Suppressor macrophage treated with lipopolysaccharide for 1 hour (primary cell): ENCODE measurements around the gene PRAMEF10.
"Not testable (repeated sequence)": the region's sequence is repeated elsewhere in the genome, so short reads cannot be mapped to it uniquely, and the experiment has no call there.

ENCODE experiments used
- DNase-seq, 3 donors: peaks; one replicate each; pipeline ENCODE4 v3.0.0-alpha.2; 2020 to 2022

Gene PRAMEF10, protein sequence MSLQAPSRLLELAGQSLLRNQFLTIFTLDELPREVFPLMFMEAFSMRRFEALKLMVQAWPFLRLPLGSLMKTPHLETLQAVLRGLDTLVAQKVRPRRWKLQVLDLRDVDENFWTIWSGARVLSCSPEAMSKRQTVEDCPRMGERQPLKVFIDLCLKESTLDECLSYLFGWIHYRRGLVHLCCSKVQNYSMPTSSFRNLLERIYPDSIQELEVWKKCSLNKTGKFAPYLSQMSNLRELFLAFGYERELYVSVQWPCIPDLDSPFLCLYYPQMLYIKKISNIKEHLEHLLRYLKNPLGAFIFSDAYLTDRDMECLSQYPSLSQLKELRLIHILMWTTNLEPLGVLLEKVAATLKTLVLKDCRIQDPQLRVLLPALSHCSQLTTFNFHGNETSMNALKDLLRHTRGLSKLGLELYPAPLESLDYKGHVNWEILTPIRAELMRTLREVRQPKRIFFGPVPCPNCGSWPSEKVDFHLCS

DNA sequence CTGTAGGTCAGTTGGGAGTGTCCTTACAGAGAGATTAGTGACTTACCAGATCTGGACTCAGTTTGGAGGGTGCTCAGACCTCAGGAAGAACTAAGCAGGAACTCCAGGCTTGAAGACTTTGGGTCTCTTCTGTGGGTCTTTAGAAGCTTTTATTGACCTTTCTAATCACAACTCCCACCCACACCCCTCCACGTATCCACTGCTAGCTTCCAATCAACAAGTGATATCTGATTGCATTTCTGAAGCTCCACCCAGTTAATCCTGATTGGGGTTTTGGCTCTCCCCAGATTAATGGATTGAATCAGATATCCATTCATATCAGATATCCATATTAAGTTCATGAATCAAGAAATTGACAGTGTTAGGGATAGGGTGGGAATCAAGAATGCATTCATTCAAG lies at the start of gene PRAMEF10:
Gene PRAMEF10 (minus strand): TSS at position 101 of the 400 bp plus-strand sequence. CDS start 2,423 bp downstream, outside the sequence.
- not testable (repeated sequence) for DNase-seq

DNA sequence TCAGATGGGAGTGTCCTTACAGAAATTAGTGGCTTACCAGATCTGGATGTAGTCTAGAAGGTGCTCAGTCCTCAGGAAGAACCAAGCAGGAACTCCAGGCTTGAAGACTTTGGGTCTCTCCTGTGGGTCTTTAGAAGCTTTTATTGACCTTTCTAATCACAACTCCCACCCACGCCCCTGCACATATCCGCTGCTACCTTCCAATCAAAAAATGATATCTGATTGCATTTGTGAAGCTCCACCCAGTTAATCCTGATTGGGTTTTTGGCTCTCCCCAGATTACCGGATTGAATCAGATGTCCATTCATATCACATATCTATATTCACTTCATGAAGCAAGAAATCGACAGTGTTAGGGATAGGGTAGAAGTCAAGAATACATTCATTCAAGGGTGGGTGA lies 49.4 kb upstream of the PRAMEF10 start, which contains the start of gene PRAMEF6:
Gene PRAMEF6 (minus strand): TSS at position 101 of the 400 bp plus-strand sequence. CDS start 5,062 bp downstream, outside the sequence.
- not testable (repeated sequence) for DNase-seq

DNA sequence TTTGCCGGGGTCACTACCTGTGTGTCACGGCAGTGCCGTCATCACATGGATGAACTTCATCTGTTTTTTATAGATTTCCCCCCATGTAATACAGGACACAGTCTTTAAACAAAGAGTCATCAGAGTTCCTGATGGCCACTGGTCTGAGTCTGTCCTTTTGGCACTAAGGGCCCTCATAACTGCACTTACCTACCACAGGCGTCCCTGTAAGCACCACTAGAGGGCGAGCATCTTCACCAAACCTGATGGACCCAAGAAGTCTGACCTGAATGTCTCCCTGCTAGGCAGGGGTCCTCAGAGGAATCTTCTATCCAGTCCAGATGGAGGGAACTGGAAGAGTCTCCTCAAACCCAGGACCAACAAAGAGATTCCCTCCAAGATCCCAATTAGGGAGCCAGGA lies 26.3 kb upstream of the PRAMEF10 start:
- not testable (repeated sequence) for DNase-seq

DNA sequence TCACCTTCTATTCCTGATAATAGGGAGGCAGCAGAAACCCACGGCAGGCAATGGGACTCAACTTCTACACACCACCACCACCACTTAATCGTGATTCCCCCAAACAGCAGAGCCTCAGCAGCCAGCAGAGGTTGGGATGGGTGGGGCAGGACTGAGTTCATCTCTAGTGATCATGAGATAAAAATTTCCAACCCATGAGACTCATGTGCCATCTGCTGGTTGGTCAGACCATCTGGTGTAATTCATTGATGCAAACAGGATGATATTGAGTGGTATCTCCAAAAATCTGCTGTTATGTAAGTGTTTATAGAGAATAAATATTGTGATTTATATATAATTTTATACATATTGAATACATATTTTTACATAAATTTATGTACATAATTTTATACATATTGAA lies 23.7 kb upstream of the PRAMEF10 start:
- peak in 2 of 3 donors; percentile 0 to 8 for DNase-seq

DNA sequence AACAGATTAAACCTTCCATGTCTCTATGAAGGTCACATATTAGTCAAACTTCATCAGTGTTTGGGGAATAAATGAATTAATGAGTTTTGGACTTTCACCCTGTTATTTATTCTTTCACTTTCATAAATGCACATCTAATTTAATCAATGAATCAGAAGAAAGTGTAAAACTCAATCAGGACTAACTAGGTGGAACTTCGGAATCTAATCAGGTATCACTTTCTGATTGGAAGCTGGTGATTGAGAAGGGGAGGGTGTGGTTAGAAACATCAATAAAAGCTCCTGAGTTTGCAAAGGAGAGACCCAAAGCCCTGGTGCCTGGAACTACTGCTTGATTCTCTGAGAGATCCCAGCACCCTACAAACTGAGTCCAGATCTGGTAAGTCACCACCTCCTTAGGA lies 18.2 kb upstream of the PRAMEF10 start, which contains the start of gene PRAMEF7:
Gene PRAMEF7 (plus strand): TSS at position 301 of the 400 bp plus-strand sequence. CDS start 1,083 bp downstream, outside the sequence.
- not testable (repeated sequence) for DNase-seq

DNA sequence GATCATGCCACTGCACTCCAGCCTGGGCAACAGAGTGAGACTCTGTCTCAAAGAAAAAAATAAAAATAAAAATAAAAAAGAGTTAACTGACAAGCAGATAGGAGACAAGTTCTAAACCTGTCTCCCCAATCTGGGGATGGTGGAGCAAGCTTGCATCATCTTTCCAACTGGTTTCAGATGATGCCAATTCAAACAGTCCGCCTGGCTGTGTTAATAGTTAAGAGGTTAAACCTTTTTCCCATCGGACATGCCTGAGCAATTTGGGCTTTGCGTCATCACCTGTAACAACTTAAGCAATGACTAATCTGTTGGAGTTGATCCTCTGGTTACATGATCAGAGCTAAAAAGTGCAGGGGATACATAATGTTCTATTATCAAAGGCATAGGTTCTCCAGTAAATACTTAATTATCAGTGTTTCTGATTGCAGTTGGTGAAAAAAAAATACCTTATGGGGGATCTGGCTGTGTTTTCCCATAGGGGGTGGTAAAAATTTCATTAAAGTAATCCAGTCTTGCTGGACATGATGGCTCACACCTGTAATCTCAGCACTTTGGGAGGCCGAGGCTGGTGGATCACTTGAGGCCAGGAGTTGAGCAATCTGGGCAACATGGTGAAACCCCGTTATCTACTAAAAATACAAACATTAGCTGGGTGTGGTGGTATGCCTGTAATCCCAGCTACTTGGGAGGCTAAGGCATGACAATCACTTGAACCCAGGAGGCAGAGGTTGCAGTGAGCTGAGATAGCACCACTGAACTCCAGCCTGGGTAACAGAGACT lies 5.9 kb upstream of the PRAMEF10 start:
- not testable (repeated sequence) for DNase-seq

DNA sequence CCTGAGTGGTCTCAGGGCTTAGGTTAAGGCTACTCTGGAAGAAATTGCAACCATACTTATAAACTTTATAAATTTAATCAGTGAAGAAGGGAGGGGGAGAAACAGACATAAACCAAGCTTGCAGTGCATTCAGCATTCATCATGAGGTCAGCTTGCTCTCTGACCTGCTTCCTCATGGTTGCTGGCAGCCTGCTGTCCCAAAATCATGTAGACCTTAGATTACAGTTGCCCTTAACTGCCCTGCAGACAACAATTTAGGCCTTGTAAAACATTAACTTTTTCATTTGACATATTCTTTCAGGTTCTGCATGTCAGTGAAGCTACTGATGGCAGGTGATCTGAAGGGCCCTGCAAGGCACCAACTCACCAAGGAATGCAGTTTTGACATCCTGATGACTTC lies 1.1 kb upstream of the PRAMEF10 start:
- DNase-seq, result not testable (repeated sequence)

DNA sequence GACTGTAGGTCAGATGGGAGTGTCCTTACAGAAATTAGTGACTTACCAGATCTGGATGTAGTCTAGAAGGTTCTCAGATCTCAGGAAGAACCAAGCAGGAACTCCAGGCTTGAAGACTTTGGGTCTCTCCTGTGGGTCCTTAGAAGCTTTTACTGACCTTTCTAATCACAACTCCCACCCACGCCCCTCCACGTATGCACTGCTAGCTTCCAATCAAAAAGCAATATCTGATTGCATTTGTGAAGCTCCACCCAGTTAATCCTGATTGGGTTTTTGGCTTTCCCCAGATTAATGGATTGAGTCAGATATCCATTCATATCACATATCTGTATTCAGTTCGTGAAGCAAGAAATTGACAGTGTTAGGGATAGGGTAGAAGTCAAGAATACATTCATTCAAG lies 12.0 kb downstream of the PRAMEF10 start, which contains the start of gene PRAMEF4:
Gene PRAMEF4 (minus strand): TSS at position 101 of the 400 bp plus-strand sequence. CDS start 2,807 bp downstream, outside the sequence.
- not testable (repeated sequence) for DNase-seq

DNA sequence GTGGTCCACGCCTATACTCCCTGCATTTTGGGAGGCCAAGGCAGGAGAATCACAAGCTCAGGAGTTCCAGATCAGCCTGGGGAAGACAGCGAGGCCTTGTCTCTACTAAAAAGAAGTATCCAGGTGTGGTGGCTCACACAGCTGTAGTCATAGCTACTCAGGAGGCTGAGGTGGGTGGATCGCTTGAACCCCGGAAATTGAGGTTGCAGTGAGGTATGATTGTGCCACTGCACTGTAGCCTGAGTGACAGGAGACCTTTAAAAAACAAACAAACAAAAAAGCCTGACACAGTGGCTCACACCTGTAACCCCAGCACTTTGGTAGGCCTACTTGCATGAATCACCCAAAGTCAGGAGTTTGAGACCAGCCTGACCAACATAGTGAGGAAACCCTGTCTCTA lies 19.6 kb downstream of the PRAMEF10 start:
- not testable (repeated sequence) for DNase-seq

DNA sequence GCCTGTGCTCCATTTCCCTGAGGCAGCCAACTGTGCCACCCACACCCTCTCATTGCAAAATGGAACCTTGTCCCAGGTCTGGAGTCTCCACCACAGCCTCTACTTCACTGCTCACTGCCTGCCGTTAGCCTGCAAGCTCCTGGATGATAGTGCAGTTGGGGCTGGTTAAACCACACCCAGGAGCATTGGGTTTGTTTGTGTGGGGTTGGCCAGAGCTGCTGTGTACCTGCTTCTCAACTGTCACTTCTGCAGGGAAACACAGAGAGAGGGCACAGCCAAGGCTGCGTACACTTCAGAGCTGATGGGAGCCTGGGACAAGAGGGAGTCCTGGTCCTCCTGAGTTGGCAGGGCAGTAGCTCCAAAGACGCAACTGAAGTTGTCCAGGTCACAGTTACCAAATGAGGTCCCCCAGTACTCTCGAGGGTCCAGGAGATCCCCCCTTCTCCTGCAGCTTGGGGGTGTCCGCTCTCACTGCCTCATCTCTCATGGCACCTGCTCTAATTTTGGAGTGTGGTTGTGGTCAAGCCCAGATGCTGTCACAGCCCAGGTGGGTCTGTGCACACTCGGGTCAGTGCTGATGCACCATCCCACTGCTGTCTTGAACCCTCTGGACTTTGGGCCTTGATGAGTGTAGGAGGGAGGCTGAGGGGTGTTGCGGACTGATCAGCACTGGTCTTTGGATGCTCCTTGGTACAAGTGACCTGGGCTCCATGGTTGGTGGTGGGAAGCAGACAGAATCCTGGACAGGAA lies 34.8 kb downstream of the PRAMEF10 start:
- not testable (repeated sequence) for DNase-seq

DNA sequence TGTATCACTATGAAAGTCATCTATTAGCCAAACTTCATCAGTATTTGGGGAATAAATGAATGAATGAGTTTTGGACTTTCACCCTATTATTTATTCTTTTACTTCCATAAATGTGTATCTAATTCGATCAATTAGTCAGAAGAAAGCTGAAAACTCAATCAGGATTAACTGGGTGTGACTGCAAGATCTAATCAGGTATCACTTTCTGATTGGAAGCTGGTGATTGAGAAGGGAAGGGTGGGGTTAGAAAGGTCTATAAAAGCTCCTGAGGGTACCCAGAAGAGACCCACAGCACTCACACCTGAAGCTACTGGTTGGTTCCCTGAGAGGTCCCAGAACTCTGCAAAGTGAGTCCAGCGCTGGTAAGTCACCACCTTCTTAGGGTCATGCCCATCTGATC lies 41.3 kb downstream of the PRAMEF10 start, which contains the start of gene PRAMEF2:
Gene PRAMEF2 (plus strand): TSS at position 301 of the 400 bp plus-strand sequence. CDS start 1,924 bp downstream, outside the sequence.
- DNase-seq, result not testable (repeated sequence)

DNA sequence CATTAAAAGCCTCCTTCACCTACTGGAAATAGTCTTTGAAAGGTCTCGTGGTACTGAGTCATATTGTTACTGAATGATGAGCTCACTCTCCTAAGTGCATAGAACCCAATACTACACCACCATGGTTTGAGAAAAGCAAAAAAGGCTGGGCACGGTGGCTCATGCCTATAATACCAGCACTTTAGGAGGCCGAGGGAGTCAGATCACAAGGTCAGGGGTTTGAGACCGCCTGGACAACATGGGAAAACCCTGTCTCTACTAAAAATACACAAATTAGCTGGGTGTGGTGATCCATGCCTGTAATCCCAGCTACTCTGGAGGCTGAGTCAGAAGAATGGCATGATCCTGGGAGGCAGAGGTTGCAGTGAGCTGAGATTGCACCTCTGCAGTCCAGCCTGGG lies 46.3 kb downstream of the PRAMEF10 start:
- no peak for DNase-seq

DNA sequence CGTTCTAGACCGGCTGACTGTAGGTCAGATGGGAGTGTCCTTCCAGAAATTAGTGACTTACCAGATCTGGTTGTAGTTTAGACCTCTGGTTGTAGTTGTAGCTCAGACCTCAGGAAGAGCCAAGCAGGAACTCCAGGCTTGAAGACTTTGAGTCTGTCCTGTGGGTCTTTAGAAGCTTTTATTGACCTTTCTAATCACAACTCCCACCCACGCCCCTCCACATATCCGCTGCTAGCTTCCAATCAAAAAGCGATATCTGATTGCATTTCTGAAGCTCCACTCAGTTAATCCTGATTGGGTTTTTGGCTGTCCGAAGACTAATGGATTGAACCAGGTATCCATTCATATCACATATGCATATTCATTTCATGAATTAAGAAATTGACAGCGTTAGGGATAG lies 49.5 kb downstream of the PRAMEF10 start, which contains the start of gene HNRNPCL1:
Gene HNRNPCL1 (minus strand): TSS at position 101 of the 400 bp plus-strand sequence. CDS start 431 bp downstream, outside the sequence.
- not testable (repeated sequence) for DNase-seq
